PC-9 (cell line): ENCODE results near the gene C18orf63.

Source experiments
- CTCF ChIP-seq: fragments of 200-600 bp; sonication (generic); conservative IDR thresholded peaks from 2 replicates; pipeline ENCODE4 v1.6.1; 2017; ENCODE audit warnings: mixed run types, antibody characterized with exemption, mild to moderate bottlenecking, moderate library complexity
- EZH2 ChIP-seq: fragments of 200-600 bp; sonication (generic); IDR thresholded peaks from 2 replicates; pipeline ENCODE4 v1.8.0; 2017; ENCODE audit warnings: antibody characterized with exemption, low read depth

GRCh38 chr18:74331404-74331803 is 15.8 kb downstream of the C18orf63 start:
- peak; percentile 60 for TF ChIP-seq CTCF
- TF ChIP-seq EZH2 = no peak
